ENCODE results near the gene ROPN1L.

Gene ROPN1L

DNA sequence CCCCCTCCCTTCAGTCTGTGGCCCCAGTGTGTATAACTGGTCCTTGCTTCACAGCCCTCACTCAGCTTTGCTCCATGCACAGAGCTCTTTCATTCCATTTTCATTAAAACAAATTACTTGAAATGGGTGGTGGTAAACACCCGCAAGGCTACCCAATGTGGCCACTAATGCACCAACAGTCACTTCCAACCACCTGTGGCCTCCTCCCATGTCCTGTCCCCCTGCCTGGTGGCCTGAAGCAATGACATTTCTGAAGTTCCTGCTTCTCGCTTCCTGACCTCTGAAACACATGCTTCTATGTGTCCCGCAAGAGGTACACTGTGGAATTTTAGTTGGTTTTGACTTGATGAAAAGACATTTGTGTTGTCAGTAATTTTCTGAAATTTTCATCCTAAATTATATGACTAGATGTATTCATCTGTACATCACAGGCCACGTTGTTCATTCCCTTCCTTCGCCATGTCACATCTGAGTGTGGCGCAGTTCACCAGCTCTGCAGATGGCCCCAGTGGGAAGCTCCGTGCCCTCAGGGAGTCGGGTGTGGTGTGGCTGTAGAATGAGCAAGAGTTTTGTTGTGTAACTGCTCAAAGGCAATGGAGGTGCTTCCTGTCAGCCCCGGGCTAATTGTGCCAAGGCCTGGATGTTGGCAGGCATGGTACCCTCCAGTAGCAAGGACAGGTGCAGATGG is 9.6 kb downstream of the ROPN1L start:
- TF ChIP-seq EZH2phosphoT487 (conservative IDR thresholded peaks at IDR 0.05; ENCODE audit: low read length) (no peak), CTCF (IDR thresholded peaks at IDR 0.05; ENCODE audit: insufficient read depth, low read length, poor library complexity, severe bottlenecking) (no peak)

GRCh38 chr5:10452768-10453331 is 11.2 kb downstream of the ROPN1L start:
- Histone ChIP-seq H3K4me2 (ENCODE audit: low read depth, low read length, poor library complexity, severe bottlenecking) (no peak overlapping the region), H3K27ac (ENCODE audit: low read depth, low read length) (no peak overlapping the region), H3K27me3 (ENCODE audit: low read length) (no peaks in the 10 kb centered on the region), H3K79me2 (ENCODE audit: insufficient read depth, low read length) (no peaks in the 10 kb centered on the region), H2AFZ (ENCODE audit: low read depth, low read length, severe bottlenecking) (no peak overlapping the region), H3K36me3 (ENCODE audit: low read length) (no peaks in the 10 kb centered on the region), H3K4me3 (ENCODE audit: insufficient read depth, low read length, poor library complexity, severe bottlenecking) (no peak overlapping the region), H3K9me2 (replicated peaks; ENCODE audit: insufficient read depth, low read length) (no peaks in the 10 kb centered on the region), H4K20me1 (ENCODE audit: low read depth, low read length) (no peaks in the 10 kb centered on the region), H3F3A (ENCODE audit: insufficient read depth) (no peaks in the 10 kb centered on the region), H3K9ac (ENCODE audit: low read length) (no peak overlapping the region), H3K9me3 (ENCODE audit: insufficient read depth, low read length) (no peaks in the 10 kb centered on the region)
- TF ChIP-seq CTCF (IDR thresholded peaks at IDR 0.05; ENCODE audit: insufficient read depth, low read length, poor library complexity, severe bottlenecking) (peak; percentile 50), EZH2phosphoT487 (conservative IDR thresholded peaks at IDR 0.05; ENCODE audit: low read length) (no peak)

More for the DNA sequence above, 9.6 kb downstream of the ROPN1L start:
- Histone ChIP-seq H3F3A (ENCODE audit: insufficient read depth) (no peaks in the 10 kb centered on the region), H3K9me2 (replicated peaks; ENCODE audit: insufficient read depth, low read length) (no peaks in the 10 kb centered on the region), H4K20me1 (ENCODE audit: low read depth, low read length) (no peaks in the 10 kb centered on the region), H3K4me2 (ENCODE audit: low read depth, low read length, poor library complexity, severe bottlenecking) (no peak overlapping the region), H3K4me3 (ENCODE audit: insufficient read depth, low read length, poor library complexity, severe bottlenecking) (no peak overlapping the region), H3K27ac (ENCODE audit: low read depth, low read length) (no peak overlapping the region), H3K27me3 (ENCODE audit: low read length) (no peaks in the 10 kb centered on the region), H3K36me3 (ENCODE audit: low read length) (no peaks in the 10 kb centered on the region), H2AFZ (ENCODE audit: low read depth, low read length, severe bottlenecking) (no peak overlapping the region), H3K9me3 (ENCODE audit: insufficient read depth, low read length) (no peaks in the 10 kb centered on the region), H3K9ac (ENCODE audit: low read length) (no peak overlapping the region), H3K79me2 (ENCODE audit: insufficient read depth, low read length) (no peaks in the 10 kb centered on the region)

DNA sequence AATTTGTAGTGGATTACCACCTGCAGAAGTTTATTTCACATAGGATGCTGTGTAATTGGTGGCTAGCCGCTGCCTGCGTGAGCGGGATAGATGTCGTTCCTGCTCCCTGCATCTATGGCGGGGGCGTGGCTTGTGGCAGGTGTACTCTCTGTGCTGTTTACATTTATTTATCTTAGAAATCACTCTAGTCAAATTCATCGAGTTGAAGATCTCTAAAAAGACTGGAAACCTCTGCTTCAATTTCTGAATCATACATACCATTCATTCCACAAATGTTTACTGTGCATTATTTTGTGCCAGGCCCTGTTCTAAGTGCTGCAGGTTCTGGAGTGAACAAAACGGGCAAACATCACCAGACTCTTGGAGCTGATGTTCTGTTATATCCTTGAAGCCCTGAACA is 11.9 kb downstream of the ROPN1L start:
- Histone ChIP-seq H3F3A (ENCODE audit: insufficient read depth) (no peaks in the 10 kb centered on the region), H3K36me3 (ENCODE audit: low read length) (no peaks in the 10 kb centered on the region), H3K9ac (ENCODE audit: low read length) (no peak overlapping the region), H3K27ac (ENCODE audit: low read depth, low read length) (no peak overlapping the region), H2AFZ (ENCODE audit: low read depth, low read length, severe bottlenecking) (no peak overlapping the region), H3K79me2 (ENCODE audit: insufficient read depth, low read length) (no peaks in the 10 kb centered on the region), H3K27me3 (ENCODE audit: low read length) (no peaks in the 10 kb centered on the region), H3K9me3 (ENCODE audit: insufficient read depth, low read length) (no peaks in the 10 kb centered on the region), H3K4me3 (ENCODE audit: insufficient read depth, low read length, poor library complexity, severe bottlenecking) (no peak overlapping the region), H3K4me2 (ENCODE audit: low read depth, low read length, poor library complexity, severe bottlenecking) (no peak overlapping the region), H3K9me2 (replicated peaks; ENCODE audit: insufficient read depth, low read length) (no peaks in the 10 kb centered on the region), H4K20me1 (ENCODE audit: low read depth, low read length) (no peaks in the 10 kb centered on the region)
- TF ChIP-seq CTCF (IDR thresholded peaks at IDR 0.05; ENCODE audit: insufficient read depth, low read length, poor library complexity, severe bottlenecking) (no peak), EZH2phosphoT487 (conservative IDR thresholded peaks at IDR 0.05; ENCODE audit: low read length) (no peak)
